Thyroid gland (tissue), 4 donors: ENCODE data around the gene GOPC.
"Not testable (repeated sequence)": the region's sequence is repeated elsewhere in the genome, so short reads cannot be mapped to it uniquely, and the experiment has no call there.

Source experiments
- CTCF ChIP-seq, 6 experiments: fragments of 200-600 bp in 3 of 6; fragments of 450-650 bp in 3 of 6; sonication (generic) in 3 of 6; IDR thresholded peaks; one replicate each; pipeline ENCODE4 v1.5.1; 2016 to 2019; ENCODE audit warnings: antibody characterized with exemption in 6 of 6, mild to moderate bottlenecking in 2 of 6, inconsistent platforms in 1 of 6, moderate library complexity in 1 of 6
- POLR2A ChIP-seq, 2 donors: fragments of 450-650 bp; IDR thresholded peaks; one replicate each; pipeline ENCODE4 v1.6.1; 2017; ENCODE audit warnings: antibody characterized with exemption in 2 of 2, mild to moderate bottlenecking in 2 of 2, moderate library complexity in 1 of 2

DNA sequence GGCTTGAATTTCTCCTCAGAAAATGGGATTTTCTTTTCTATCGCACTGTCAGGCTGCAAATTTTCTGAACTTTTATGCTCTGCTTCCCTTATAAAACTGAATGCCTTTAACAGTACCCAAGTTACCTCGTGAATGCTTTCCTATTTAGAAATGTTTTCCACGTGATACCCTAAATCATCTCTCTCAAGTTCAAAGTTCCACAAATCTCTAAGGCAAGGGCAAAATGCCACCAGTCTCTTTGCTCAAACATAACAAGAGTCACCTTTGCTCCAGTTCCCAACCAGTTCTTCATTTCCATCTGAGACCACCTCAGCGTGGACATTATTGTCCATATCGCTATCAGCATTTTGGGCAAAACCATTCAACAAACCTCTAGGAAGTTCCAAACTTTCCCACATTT is 84.3 kb downstream of the GOPC start:
- TF ChIP-seq CTCF, POLR2A (IDR thresholded peaks at IDR 0.05): not testable (repeated sequence)
